Measurements from ENCODE around the gene SYT13. TPM values are rescaled to one million over a fixed set of nuclear protein-coding genes. Genes with fewer than 3 reads are reported as not detected.

The SYT13 gene
- total RNA-seq, 2 donors from 2014 or later = not detected

DNA sequence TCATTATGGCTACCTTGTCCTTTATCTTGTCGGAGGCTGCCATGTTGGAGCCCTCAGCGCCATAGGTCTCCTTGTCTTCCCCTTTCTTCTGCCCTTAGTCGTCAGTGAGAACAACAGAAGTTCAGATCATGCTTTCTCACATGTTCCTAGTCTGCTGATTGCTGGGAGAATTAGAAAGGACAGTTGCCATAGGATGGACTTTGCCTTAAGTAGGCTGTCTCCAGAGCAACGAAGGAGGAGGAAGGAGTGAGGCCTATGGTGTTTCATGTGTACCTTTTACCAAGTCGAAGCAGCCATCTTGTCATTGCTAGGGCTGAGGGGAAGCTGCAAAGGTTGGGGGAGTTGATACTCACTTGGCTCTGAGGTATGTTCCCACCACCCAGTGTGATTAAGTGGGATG lies 62.6 kb downstream of the SYT13 start:
- ATAC-seq = no peak
- no peak for DNase-seq (ENCODE audit: low spot score in 2 of 2)
- H3K36me3 Mint-ChIP-seq = peaks cover 0 to 12% of the 10 kb centered on the region in 2 donors
- no peaks in the 10 kb centered on the region for H3K9me3 Mint-ChIP-seq
- H3K27ac Mint-ChIP-seq = no peak overlapping the region

DNA sequence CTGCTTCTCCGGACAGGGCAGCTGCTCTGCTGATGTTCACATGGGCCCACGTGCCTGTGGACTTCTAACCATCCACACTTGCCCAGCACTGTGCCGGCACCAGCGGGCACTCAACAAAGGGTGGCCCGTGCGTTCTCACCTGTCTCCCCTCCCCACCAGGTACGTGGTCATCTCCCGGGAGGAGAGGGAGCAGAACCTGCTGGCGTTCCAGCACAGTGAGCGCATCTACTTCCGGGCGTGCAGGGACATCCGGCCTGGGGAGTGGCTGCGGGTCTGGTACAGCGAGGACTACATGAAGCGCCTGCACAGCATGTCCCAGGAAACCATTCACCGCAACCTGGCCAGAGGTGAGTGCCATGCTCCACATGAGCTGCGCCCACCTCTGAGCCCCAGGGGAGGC lies 66.7 kb downstream of the SYT13 start:
- no peak for DNase-seq (ENCODE audit: low spot score in 2 of 2)
- no peak for ATAC-seq
- Mint-ChIP-seq H3K27ac (no peak overlapping the region), H3K36me3 (no peaks in the 10 kb centered on the region), H3K9me3 (no peaks in the 10 kb centered on the region)

DNA sequence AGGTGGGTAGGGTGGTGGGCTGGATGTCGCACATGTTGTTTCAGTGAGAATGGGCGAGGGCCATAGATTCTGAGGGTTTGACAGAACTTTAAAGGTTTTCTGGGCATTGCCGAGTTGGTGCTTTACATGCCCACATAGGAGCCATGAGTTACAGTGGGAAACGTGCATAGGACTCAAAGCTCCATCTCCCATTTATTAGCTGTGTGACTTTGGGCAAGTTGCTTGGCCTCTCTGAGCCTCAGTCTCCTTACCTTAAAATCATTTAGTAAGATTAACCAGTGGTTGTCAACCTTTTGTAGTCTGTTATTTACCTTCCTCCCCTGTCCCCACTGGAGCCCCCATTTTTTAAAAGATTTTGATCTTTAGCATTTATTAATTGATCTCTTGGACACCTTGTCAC lies 67.4 kb downstream of the SYT13 start:
- ATAC-seq (no peak), DNase-seq (ENCODE audit: low spot score in 2 of 2) (no peak)
- H3K9me3 Mint-ChIP-seq = no peaks in the 10 kb centered on the region
- no peaks in the 10 kb centered on the region for H3K36me3 Mint-ChIP-seq
- H3K27ac Mint-ChIP-seq = peak overlapping the region in 1 of 2 donors; percentile 72

DNA sequence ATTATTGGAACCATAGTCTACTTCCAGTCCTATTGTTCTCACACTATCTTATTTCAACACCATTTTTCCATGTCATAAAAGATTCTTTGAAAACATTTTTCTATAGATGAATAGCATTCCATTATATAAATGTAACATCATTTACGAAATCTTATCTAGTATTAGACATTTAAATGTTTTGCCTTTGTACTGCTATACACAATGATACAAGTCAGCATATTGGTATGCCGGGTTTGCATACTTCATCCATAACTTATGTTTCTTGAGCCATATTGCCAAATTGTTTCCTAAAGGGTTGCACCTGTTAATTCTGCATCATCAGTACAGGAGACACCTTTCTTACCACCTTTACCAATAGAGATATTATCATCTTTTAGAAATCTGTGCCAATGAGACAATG lies 68.2 kb downstream of the SYT13 start:
- H3K27ac Mint-ChIP-seq = no peak overlapping the region
- no peaks in the 10 kb centered on the region for H3K36me3 Mint-ChIP-seq
- ATAC-seq (no peak), DNase-seq (ENCODE audit: low spot score in 2 of 2) (no peak)
- H3K9me3 Mint-ChIP-seq = no peaks in the 10 kb centered on the region

DNA sequence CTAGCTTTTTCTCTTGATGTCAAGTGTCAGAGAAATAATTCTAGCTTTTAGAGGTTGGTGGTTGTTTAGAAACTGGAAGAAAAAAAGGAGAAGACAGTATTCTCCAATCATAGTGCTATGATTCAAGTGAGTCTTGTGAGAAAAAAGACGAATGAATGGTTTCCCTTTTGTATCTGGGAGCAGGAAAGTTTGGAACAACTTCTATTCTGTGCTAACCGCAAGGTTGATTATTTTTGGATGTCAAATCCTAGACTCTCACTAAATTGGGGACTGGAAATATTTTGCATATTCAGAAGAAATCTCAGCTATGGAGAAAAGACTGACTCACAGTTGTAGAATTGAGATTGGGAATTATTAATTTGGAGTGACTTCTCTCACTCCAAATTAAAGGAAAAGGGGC lies 69.2 kb downstream of the SYT13 start:
- no peak for ATAC-seq
- DNase-seq (ENCODE audit: low spot score in 2 of 2) = no peak
- H3K9me3 Mint-ChIP-seq = no peaks in the 10 kb centered on the region

DNA sequence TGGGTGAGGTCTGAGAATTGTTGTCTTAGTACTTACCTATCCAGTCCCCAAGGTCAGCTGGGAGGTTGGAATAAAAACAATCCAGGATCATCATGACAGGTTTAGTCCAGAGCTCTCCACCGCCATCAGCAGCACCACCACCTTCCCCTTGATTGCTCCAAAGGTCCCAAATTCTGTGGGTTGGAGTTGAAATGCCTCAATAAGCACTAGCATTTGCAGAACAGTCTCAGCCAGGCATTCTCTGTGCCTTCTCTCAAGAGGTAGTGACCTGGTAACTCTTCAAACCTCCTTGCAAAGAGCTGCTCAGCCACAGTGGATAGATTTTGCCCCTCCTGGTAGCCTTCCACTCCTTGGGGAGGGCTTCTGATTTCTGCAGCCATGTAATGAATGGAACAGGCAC lies 70.1 kb downstream of the SYT13 start:
- Mint-ChIP-seq H3K27ac (no peak overlapping the region), H3K36me3 (no peaks in the 10 kb centered on the region), H3K9me3 (no peaks in the 10 kb centered on the region)
- ATAC-seq = no peak
- DNase-seq (ENCODE audit: low spot score in 2 of 2) = no peak

More for the DNA sequence above, 69.2 kb downstream of the SYT13 start:
- Mint-ChIP-seq H3K27ac (no peak overlapping the region), H3K36me3 (no peaks in the 10 kb centered on the region)

DNA sequence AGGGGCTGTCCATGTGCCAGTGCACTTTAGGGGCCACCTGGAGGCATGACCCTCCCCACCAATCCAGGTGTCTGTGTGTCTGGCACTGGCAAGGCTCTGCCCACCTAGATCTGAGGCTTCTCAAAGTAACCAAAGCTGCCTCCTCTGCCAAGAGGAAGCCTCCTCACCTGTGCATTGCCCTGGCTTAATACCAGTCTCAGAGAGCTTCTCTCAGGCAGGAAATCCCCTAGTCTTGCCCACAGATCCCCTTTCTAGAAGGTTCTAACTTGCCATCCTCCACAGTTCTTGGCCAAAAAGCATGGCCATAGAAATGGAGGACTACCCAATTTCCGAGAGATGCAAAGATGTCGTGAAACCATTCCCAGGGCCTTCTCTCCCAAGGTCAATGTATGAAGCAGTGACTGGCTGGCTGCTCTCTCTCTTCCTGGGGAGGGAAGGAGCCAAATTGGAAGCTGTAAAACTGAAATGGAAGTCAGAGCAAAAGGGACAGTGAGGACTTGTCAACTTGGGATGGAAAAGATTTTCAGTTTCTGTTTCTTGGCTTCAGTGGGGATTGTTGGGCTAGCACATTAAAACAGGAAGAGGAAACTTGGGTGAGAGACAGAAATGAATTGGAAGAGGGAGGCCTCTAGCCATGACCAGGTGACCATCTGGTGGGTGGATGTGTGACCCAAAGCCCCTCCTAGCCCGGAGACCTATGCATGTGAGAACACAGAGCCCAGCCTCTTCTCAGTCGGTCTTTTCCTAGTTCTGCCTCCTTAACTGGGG lies 70.9 kb downstream of the SYT13 start:
- DNase-seq (ENCODE audit: low spot score in 2 of 2) (no peak), ATAC-seq (no peak)
- H3K36me3 Mint-ChIP-seq = no peaks in the 10 kb centered on the region
- peak overlapping the region; percentile 10 to 37 for H3K27ac Mint-ChIP-seq
- no peaks in the 10 kb centered on the region for H3K9me3 Mint-ChIP-seq

DNA sequence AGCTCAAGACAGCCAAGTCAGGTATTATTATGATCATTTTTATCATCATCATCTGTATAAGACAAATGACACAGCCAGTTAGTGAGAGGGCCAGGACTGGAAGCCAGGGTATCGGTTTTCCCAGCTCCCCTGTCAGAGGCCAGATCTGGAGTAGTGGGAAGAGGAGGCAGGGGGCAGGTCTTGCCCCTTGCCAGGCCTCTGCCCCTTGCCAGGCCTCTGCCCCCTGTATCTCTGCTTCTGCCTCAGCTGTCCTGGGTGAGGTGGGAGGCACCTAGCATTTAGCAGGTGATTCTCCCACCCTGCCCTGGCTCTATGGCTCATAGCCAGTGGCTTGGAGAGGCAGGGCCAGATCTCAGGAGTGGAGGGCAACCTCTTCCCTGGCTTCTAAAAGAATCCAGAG lies 72.4 kb downstream of the SYT13 start:
- Mint-ChIP-seq H3K36me3 (no peaks in the 10 kb centered on the region), H3K9me3 (no peaks in the 10 kb centered on the region), H3K27ac (no peak overlapping the region)
- no peak for ATAC-seq
- no peak for DNase-seq (ENCODE audit: low spot score in 2 of 2)

DNA sequence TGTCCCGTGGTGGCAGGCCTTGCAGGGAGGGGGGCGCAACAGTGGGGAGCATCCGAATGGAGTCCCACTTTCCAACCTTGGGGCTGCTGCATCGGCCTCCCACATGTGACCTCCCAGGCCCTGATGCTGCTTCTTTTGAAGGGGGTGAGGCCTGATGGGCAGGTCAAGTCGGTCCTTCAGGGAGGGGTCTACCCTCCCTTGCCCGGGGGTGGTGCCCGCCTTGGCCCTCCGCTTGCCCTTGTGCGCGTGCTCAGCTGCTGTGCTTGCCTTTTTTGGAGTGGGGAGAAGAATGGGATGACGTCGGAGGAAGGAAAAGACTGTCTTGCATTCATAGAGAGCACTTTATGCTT lies 72.8 kb downstream of the SYT13 start:
- no peaks in the 10 kb centered on the region for H3K36me3 Mint-ChIP-seq
- no peaks in the 10 kb centered on the region for H3K9me3 Mint-ChIP-seq
- no peak overlapping the region for H3K27ac Mint-ChIP-seq
- DNase-seq (ENCODE audit: low spot score in 2 of 2) = no peak
- no peak for ATAC-seq

DNA sequence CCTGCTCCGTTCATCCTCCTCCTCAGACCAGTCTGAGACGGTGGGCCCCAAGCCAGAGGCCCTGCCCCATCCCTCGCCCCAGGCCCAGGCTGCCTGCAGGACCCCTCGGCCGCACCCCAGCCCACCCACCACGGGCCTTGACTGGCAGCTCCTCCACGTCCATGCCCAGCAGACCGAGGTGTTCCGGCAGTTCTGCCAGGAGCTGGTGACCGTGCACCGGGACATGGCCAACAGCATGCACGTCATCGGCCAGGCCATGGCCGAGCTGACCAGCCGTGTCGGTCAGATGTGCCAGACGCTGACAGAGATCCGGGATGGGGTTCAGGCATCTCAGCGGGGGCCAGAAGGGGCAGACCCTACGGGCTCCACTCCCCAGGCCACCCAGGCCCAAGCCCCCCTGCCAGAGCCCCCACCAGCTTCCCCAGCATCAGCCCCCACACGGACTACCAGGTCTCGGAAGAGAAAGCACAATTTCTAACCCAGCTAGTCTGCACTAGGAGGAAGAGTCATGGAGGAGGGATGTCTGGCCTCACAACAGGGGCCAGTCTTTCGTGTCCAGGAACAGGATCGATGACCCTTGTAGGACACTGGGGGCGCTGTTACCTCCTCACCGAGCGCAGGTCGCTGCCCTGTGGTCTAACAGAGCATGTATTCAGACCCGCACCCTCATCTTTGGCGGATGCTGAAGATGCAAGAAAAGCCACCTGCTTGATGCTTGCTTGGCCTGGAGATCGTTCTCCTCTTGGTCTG lies 73.4 kb downstream of the SYT13 start:
- no peak overlapping the region for H3K27ac Mint-ChIP-seq
- ATAC-seq (no peak), DNase-seq (ENCODE audit: low spot score in 2 of 2) (peak in 1 of 2 donors; percentile 34)
- H3K36me3 Mint-ChIP-seq = no peaks in the 10 kb centered on the region
- H3K9me3 Mint-ChIP-seq = no peaks in the 10 kb centered on the region

DNA sequence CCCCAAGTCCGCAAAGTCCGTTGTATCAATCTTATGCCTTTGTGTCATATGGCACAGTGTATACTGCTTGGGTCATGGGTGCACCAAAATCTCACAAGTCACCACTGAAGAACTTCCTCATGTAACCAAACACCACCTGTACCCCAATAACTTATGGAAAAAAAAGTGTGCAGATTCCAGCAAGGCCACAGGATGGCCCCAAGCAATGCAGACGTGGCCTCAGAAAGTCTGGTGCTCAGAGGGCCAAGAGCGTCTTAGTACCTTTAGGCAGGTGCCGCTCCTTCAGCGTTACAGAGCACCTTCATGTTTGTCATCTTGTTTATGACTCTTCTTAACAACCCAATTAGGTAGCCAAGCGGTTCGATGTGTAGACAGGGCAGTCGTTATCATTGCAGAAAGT lies 74.4 kb downstream of the SYT13 start:
- peak in 1 of 2 donors; percentile 13 for DNase-seq (ENCODE audit: low spot score in 2 of 2)
- H3K9me3 Mint-ChIP-seq = no peaks in the 10 kb centered on the region
- no peaks in the 10 kb centered on the region for H3K36me3 Mint-ChIP-seq
- H3K27ac Mint-ChIP-seq = no peak overlapping the region
- ATAC-seq = no peak

DNA sequence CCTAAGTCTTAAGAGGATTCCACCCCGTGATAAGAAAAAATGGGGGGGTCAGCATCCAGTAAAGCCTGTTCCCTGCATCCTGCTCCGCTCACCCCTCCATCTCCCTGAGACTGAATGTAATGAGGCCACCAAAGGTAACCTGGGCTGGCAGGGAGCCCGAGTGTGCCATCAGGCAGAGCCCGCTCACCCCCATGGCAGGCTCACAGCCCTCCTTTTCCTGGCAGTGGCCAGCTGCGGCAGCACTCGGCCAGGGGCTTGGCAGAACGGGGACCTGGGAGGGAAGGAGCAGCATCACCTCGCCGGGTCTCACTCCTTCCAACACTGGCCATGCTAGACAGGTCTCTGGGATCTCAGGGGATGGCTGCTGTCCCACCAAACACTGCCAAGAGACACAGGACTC lies 75.3 kb downstream of the SYT13 start:
- ATAC-seq = no peak
- H3K36me3 Mint-ChIP-seq = no peaks in the 10 kb centered on the region
- H3K9me3 Mint-ChIP-seq = no peaks in the 10 kb centered on the region
- DNase-seq (ENCODE audit: low spot score in 2 of 2) = no peak
- H3K27ac Mint-ChIP-seq = no peak overlapping the region

DNA sequence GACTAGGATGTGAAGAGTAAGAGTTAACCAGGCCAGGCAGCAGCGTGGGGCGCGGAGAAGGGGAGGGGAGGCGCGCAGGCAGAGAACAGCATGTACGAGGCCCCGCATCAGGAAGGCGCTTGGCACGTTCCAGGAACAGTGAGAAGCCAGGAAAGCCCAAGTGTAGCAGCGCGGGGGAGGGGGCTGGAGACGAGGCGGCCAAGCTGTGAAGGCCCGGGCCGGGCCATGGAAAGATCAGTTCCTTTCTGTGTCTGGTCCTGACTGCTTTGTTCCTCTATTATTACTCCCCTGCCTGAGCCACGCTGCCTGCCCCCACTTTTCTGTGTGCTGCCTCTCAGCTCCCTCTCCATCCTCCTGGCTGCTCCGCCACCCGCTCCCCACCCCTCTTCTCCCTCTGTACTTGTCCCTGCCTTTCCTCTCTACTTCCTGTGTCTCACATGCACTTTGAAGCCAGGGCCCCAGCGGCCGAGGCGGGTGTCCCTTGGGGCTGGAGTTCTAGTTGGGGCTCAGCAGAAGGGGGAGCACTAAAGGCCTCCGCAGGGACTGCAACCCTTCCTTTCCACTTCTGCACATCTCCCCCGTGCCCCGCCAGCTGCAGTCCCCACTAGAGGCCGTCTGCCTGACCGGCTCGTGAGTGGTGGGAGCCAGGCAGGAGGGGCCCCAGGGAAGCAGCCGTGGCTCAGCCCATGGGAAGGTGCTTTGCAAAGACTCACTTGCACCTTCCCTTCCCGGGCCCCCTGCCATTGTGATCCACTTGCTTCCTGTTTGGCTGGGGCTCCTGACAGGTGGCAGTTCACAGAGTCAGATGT lies 76.0 kb downstream of the SYT13 start:
- H3K27ac Mint-ChIP-seq = no peak overlapping the region
- ATAC-seq = no peak
- DNase-seq (ENCODE audit: low spot score in 2 of 2) = peak in 1 of 2 donors; percentile 37
- no peaks in the 10 kb centered on the region for H3K9me3 Mint-ChIP-seq
- no peaks in the 10 kb centered on the region for H3K36me3 Mint-ChIP-seq

DNA sequence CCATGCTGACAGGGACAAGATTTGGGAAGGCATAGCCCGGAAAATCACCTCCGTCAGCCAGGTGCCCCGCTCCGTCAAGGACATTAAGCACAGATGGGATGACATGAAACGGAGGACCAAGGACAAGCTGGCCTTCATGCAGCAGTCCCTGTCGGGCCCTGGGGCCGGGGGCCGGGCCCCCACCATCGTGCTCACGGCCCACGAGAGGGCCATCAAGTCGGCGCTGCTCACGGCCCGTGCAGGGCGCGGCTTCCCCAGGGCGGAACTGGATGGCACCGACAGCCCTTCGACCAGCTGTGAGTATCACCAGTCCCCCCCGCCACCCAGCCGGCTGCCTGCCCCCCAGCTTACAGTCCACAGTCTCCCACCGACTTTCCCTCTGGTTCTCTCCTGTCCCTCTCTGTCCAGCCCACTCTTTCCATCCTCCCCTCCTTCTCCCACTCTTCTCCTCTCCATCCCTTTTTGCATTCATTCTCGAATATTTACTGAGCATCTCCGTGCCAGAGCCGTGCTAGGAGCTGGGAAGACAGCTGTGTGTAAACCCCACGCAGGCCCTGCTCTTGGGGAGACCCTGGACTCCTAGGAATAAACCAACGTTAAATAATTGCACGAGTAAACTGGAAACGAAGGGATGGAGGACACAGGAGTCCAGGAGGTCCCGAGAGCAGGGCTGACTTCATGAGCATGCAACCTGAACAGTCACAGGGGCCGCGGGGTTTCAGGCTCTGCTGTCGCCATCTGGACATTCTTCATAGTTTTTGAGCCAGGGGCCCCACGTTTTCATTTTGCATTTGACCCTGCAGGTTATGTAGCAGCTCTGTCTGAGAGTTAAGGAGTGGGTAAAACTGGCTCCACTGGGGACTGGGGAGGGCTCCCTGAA lies 76.9 kb downstream of the SYT13 start:
- DNase-seq (ENCODE audit: low spot score in 2 of 2) (peak in 1 of 2 donors; percentile 14), ATAC-seq (no peak)
- Mint-ChIP-seq H3K36me3 (no peaks in the 10 kb centered on the region), H3K9me3 (no peaks in the 10 kb centered on the region), H3K27ac (no peak overlapping the region)

DNA sequence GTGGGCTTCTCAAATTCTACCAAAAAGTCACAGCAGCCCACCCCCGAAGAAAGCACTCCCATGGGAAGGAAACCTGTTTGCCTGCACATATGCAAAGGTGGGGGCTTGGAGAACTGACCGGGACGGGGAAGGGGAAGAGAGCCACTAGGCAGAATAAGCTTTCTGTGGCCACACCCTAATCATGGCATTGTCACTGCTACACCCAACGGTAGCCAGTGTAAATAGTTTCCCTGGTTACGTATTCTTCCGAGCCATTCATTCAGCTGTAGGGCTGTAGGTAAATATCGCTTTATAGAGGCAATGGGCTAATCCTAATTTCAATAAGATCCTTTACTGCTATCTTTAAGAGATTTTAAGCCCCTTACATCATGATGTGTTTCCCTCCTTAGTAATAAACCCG lies 78.0 kb downstream of the SYT13 start:
- Mint-ChIP-seq H3K9me3 (no peaks in the 10 kb centered on the region), H3K27ac (no peak overlapping the region), H3K36me3 (no peaks in the 10 kb centered on the region)
- DNase-seq (ENCODE audit: low spot score in 2 of 2) = no peak
- no peak for ATAC-seq

DNA sequence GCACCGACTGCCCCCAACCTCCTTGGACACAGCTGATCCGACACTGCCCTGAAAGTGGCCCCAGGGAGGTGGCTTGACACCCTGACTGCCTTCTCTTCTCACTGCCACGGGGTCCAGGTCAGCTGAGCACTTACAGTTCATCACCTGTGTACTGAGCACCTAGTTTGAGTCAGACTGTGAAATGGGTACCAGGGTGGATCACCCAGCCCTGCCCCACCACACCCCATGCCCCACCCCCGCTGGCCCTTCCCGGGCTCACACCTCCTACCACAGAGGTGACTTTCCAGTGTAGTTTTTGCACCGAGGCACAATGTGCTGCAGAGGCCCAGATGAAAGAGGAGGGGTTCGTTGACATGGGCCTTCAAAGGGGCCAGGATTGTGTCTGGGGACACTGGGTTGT lies 80.2 kb downstream of the SYT13 start:
- H3K36me3 Mint-ChIP-seq = peaks cover 0 to 5% of the 10 kb centered on the region in 2 donors
- no peaks in the 10 kb centered on the region for H3K9me3 Mint-ChIP-seq
- no peak for DNase-seq (ENCODE audit: low spot score in 2 of 2)
- H3K27ac Mint-ChIP-seq = no peak overlapping the region
- ATAC-seq = no peak
